ENCODE results near the gene TYW3.

TYW3 gene

DNA sequence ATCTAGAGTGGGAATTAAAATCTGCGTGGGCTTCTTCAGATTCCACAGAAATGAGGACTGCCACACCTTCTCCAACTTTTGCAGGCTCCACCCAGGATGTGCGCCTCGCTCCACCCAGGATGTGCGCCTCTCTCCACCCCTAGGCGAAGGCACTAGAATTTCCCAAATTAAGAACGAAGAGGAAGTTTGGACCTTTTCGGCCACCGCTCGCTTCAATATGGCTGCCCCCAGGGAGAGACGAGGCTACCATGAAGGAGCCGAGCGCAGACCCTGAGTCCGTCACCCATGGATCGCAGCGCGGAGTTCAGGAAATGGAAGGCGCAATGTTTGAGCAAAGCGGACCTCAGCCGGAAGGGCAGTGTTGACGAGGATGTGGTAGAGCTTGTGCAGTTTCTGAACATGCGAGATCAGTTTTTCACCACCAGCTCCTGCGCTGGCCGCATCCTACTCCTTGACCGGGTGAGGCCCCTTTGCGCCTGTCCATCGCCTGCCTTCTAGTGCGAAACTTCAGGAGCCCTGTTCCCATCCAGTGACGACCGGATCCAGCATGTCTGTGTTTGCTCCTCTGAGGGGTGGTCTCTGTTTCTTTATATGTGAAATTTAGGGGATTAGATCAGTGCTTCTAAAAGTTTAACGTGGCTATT lies at the start of gene TYW3, which contains the start of gene CRYZ (continued):
- TF ChIP-seq, protein P1, sequence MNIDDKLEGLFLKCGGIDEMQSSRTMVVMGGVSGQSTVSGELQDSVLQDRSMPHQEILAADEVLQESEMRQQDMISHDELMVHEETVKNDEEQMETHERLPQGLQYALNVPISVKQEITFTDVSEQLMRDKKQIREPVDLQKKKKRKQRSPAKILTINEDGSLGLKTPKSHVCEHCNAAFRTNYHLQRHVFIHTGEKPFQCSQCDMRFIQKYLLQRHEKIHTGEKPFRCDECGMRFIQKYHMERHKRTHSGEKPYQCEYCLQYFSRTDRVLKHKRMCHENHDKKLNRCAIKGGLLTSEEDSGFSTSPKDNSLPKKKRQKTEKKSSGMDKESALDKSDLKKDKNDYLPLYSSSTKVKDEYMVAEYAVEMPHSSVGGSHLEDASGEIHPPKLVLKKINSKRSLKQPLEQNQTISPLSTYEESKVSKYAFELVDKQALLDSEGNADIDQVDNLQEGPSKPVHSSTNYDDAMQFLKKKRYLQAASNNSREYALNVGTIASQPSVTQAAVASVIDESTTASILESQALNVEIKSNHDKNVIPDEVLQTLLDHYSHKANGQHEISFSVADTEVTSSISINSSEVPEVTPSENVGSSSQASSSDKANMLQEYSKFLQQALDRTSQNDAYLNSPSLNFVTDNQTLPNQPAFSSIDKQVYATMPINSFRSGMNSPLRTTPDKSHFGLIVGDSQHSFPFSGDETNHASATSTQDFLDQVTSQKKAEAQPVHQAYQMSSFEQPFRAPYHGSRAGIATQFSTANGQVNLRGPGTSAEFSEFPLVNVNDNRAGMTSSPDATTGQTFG (tag by site-specific recombination; IDR thresholded peaks at IDR 0.05; ENCODE audit: borderline replicate concordance), result no peak
- TF ChIP-seq, protein P2, sequence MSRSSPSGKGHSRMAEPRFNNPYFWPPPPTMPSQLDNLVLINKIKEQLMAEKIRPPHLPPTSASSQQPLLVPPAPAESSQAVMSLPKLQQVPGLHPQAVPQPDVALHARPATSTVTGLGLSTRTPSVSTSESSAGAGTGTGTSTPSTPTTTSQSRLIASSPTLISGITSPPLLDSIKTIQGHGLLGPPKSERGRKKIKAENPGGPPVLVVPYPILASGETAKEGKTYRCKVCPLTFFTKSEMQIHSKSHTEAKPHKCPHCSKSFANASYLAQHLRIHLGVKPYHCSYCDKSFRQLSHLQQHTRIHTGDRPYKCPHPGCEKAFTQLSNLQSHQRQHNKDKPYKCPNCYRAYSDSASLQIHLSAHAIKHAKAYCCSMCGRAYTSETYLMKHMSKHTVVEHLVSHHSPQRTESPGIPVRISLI (tag by site-specific recombination; IDR thresholded peaks at IDR 0.05), result no peak
- TF ChIP-seq ZNF600 (tag by site-specific recombination; IDR thresholded peaks at IDR 0.05) (peak; percentile 85), ZNF548 (tag by site-specific recombination; IDR thresholded peaks at IDR 0.05) (no peak), SCRT2 (tag by site-specific recombination; IDR thresholded peaks at IDR 0.05) (no peak), ZNF843 (tag by site-specific recombination; IDR thresholded peaks at IDR 0.05) (0 out of 2 replicates have a peak, but pooled peaks have one; percentile 10), YY2 (tag by site-specific recombination; IDR thresholded peaks at IDR 0.05) (peak; percentile 96), ZNF335 (tag by site-specific recombination; conservative IDR thresholded peaks at IDR 0.05) (peak; percentile 96), ZNF623 (tag by site-specific recombination; IDR thresholded peaks at IDR 0.05) (peak; percentile 24; the same call in 1 of the 2 replicates), ZNF501 (tag by site-specific recombination; IDR thresholded peaks at IDR 0.05) (peak; percentile 95), ZNF221 (tag by site-specific recombination; IDR thresholded peaks at IDR 0.05; ENCODE audit: borderline replicate concordance) (no peak), ZNF776 (tag by site-specific recombination; IDR thresholded peaks at IDR 0.05; ENCODE audit: borderline replicate concordance) (no peak), ZNF391 (tag by site-specific recombination; IDR thresholded peaks at IDR 0.05; ENCODE audit: borderline replicate concordance, low read depth) (0 out of 2 replicates have a peak, but pooled peaks have one; percentile 40), ZSCAN16 (tag by site-specific recombination; IDR thresholded peaks at IDR 0.05) (no peak), ZNF561 (tag by site-specific recombination; IDR thresholded peaks at IDR 0.05; ENCODE audit: borderline replicate concordance) (peak; percentile 90; the same call in 1 of the 2 replicates), ZNF555 (tag by site-specific recombination; conservative IDR thresholded peaks at IDR 0.05) (no peak), REPIN1 (tag by site-specific recombination; IDR thresholded peaks at IDR 0.05; ENCODE audit: low read depth) (no peak), SP3 (tag by site-specific recombination; IDR thresholded peaks at IDR 0.05) (peak; percentile 74), ZNF76 (tag by site-specific recombination; IDR thresholded peaks at IDR 0.05; ENCODE audit: borderline replicate concordance, low read depth) (peak; percentile 75), MEIS1 (CRISPR knock-in tag; IDR thresholded peaks at IDR 0.05; ENCODE audit: borderline replicate concordance) (peak; percentile 18; the same call in 1 of the 2 replicates), SP7 (tag by site-specific recombination; IDR thresholded peaks at IDR 0.05) (peak; percentile 76)
- TF ChIP-seq, protein P3, sequence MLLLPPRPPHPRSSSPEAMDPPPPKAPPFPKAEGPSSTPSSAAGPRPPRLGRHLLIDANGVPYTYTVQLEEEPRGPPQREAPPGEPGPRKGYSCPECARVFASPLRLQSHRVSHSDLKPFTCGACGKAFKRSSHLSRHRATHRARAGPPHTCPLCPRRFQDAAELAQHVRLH (tag by site-specific recombination; IDR thresholded peaks at IDR 0.05), result peak; percentile 38; the same call in 1 of the 2 replicates
- TF ChIP-seq, protein P4, sequence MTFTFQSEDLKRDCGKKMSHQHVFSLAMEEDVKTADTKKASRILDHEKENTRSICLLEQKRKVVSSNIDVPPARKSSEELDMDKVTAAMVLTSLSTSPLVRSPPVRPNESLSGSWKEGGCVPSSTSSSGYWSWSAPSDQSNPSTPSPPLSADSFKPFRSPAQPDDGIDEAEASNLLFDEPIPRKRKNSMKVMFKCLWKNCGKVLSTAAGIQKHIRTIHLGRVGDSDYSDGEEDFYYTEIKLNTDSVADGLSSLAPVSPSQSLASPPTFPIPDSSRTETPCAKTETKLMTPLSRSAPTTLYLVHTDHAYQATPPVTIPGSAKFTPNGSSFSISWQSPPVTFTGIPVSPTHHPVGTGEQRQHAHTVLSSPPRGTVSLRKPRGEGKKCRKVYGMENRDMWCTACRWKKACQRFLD (tag by site-specific recombination; IDR thresholded peaks at IDR 0.05), result no peak
- TF ChIP-seq, protein P5, sequence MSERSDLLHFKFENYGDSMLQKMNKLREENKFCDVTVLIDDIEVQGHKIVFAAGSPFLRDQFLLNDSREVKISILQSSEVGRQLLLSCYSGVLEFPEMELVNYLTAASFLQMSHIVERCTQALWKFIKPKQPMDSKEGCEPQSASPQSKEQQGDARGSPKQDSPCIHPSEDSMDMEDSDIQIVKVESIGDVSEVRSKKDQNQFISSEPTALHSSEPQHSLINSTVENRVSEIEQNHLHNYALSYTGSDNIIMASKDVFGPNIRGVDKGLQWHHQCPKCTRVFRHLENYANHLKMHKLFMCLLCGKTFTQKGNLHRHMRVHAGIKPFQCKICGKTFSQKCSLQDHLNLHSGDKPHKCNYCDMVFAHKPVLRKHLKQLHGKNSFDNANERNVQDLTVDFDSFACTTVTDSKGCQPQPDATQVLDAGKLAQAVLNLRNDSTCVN (tag by site-specific recombination; optimal IDR thresholded peaks at IDR 0.05), result peak; percentile 35
- TF ChIP-seq, protein P6, sequence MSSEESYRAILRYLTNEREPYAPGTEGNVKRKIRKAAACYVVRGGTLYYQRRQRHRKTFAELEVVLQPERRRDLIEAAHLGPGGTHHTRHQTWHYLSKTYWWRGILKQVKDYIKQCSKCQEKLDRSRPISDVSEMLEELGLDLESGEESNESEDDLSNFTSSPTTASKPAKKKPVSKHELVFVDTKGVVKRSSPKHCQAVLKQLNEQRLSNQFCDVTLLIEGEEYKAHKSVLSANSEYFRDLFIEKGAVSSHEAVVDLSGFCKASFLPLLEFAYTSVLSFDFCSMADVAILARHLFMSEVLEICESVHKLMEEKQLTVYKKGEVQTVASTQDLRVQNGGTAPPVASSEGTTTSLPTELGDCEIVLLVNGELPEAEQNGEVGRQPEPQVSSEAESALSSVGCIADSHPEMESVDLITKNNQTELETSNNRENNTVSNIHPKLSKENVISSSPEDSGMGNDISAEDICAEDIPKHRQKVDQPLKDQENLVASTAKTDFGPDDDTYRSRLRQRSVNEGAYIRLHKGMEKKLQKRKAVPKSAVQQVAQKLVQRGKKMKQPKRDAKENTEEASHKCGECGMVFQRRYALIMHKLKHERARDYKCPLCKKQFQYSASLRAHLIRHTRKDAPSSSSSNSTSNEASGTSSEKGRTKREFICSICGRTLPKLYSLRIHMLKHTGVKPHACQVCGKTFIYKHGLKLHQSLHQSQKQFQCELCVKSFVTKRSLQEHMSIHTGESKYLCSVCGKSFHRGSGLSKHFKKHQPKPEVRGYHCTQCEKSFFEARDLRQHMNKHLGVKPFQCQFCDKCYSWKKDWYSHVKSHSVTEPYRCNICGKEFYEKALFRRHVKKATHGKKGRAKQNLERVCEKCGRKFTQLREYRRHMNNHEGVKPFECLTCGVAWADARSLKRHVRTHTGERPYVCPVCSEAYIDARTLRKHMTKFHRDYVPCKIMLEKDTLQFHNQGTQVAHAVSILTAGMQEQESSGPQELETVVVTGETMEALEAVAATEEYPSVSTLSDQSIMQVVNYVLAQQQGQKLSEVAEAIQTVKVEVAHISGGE (tag by site-specific recombination; conservative IDR thresholded peaks at IDR 0.05; ENCODE audit: low read depth), result peak; percentile 70
- TF ChIP-seq, protein P7, sequence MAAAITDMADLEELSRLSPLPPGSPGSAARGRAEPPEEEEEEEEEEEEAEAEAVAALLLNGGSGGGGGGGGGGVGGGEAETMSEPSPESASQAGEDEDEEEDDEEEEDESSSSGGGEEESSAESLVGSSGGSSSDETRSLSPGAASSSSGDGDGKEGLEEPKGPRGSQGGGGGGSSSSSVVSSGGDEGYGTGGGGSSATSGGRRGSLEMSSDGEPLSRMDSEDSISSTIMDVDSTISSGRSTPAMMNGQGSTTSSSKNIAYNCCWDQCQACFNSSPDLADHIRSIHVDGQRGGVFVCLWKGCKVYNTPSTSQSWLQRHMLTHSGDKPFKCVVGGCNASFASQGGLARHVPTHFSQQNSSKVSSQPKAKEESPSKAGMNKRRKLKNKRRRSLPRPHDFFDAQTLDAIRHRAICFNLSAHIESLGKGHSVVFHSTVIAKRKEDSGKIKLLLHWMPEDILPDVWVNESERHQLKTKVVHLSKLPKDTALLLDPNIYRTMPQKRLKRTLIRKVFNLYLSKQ (tag by site-specific recombination; IDR thresholded peaks at IDR 0.05; ENCODE audit: borderline replicate concordance), result no peak
- TF ChIP-seq, protein P8, sequence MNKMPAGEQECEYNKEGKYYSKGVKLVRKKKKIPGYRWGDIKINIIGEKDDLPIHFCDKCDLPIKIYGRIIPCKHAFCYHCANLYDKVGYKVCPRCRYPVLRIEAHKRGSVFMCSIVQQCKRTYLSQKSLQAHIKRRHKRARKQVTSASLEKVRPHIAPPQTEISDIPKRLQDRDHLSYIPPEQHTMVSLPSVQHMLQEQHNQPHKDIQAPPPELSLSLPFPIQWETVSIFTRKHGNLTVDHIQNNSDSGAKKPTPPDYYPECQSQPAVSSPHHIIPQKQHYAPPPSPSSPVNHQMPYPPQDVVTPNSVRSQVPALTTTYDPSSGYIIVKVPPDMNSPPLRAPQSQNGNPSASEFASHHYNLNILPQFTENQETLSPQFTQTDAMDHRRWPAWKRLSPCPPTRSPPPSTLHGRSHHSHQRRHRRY (tag by site-specific recombination; IDR thresholded peaks at IDR 0.05), result no peak
